Ramos (cell line): ENCODE measurements around the gene STARD3.

Experiments used
- in situ Hi-C: fragments of 300-500 bp; cut with MboI; formaldehyde crosslinking; loops from one replicate; pipeline ENCODE4 v1.14.3; 2022; ENCODE audit warnings: low sequenced_read_pairs; ENCODE audit not compliant: unreplicated experiment

STARD3 gene

DNA sequence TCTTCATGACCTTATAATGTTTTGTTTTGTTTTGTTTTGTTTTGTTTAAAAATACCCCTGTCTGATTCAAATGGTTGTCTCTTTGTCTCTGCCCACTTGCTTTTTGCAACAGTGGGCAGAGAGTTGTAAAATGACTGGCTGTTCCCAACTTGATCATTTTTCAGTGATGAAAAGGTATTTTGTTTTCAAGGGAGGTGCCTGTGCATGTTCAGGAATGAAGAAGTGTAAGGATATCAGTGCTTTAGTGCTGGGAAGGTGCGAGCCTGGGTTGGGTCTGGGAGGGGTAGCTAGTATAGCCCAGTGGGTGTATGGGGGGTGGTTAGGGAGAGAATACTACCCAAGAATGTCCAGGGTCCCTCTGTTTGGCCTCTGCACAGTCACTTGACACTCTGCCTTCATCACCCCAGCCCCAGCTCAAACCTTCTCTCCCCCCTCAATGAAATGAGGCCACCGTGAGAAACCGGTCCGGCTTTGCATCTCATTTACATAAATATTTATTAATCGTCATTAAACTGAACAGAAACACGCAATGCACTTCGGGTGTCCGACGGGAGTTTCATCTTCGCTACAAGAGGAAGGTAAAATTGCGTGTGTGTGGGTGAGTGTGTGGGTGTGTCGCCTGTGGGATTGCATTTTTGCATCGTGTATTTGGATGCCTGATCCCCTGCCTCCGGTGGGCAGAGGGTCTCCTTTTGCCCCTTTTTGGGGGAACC, 33.5 kb upstream of the STARD3 start:
- in situ Hi-C loops: no loop called here

DNA sequence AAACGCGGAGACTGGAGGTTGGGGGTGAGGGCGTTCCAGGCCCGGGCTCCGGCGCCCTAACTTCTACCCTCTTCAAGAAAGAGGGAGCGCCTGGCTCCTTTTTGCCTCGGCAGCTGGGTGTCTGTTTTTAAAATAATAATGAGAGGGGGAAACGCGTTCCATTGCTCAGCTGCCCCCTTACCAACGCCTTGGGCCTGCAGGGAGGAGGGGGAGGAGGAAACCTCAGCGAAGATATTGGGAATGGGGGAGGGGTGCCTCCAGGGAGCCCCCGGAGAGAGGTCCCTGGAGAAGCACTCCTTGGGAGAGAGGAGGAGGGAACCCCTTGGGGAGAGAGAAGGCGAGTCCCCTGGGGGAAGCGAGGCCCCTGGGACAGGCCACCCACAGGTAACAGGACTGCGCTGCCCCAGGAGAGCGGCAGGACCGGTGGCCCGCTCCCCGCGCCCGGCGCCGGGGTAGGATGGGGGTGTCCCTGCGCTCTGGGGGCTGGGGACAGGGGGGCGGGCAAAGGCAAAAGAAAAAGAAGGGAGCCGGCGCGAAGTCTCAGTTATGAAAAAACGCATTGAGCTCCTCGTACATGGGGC, 31.9 kb upstream of the STARD3 start:
- in situ Hi-C loops: no loop called here

DNA sequence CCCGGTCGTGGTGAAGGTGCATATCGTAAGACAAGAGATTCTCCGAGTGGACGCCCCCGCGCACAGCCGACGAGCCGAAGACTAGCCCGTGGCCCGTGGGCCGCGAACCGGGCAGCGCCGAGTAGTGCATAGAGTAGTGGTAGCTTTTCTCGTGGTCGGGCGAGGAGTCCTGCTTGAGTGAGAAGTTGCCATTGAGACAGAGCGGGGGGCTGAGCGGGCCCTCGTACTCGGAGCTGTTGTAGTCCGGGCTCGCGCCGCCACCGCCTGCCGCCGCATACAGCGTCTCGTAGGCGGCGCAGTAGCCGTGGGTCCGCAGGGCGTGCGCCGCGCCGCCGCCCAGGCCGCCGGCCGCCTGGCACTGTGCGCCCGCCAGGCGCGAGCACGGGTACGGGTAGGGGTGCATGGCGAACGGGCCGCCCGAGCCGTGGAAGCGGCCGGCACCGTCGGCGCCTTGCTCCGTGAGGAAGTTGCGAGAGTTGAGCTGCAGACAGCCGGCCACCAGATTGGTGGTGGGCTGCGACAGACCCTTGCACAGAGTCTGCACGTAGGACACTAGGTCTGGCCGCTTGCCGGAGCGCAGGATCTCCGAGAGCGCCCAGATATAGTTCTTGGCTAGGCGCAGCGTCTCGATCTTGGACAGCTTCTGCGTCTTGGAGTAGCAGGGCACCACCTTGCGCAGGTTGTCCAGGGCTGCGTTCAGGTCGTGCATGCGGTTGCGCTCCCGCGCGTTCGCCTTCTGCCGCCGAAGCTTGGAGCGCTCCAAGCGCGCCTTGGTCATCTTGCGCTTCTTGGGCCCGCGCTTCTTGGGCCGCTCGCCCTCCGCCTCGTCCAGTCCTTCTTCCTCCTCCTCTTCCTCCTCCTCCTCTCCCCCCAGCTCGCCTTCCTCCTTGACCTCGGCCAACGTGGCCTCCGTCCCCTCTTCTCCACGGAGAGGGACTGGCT, 31.2 kb upstream of the STARD3 start:
- in situ Hi-C loops: no loop called here

- in situ Hi-C loops: no loop called here
Observed at GRCh38 chr17:39606434-39607056, 30.4 kb upstream of the STARD3 start.

GRCh38 chr17:39607057-39607850, 29.7 kb upstream of the STARD3 start:
- in situ Hi-C loops: no loop called here

- in situ Hi-C loops: no loop called here
Observed at GRCh38 chr17:39607851-39608130, 29.2 kb upstream of the STARD3 start, which contains the start of gene NEUROD2. Gene NEUROD2, minus strand, starts transcription at chr17:39607920. Its CDS starts 1,321 bp downstream, at chr17:39606599.

GRCh38 chr17:39608142-39608981, 28.6 kb upstream of the STARD3 start:
- in situ Hi-C loops: no loop called here

GRCh38 chr17:39609416-39610025, 27.4 kb upstream of the STARD3 start:
- in situ Hi-C loops: no loop called here

- in situ Hi-C loops: no loop called here
Observed at GRCh38 chr17:39611401-39612112, 25.4 kb upstream of the STARD3 start.

GRCh38 chr17:39612291-39612894, 24.6 kb upstream of the STARD3 start:
- in situ Hi-C loops: no loop called here

DNA sequence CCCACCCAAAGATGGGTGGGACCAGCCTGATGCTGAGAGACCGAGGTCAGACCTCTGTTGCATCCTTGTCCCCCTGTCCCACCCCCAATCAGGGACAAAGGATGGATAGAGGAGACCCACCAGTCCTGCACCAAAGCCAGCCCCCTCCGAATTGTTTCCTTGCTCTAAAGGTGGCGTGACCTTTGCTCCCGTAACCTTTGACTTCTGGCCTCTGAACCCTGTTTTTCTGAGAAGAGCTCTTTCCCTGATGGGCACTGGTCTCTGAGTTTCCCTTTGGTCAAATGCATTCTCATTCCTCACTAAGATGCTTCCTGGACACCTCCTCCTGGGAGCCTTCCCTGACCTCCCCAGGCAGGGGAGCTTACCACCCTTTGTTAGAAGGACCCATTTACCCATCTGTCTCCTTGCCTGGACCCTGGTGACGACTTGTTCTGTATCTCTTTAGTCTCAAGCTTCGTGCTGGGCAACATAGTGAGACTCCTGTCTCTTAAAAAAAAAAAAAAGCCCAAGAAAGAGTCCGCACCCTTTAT, 23.9 kb upstream of the STARD3 start:
- in situ Hi-C loops: no loop called here

DNA sequence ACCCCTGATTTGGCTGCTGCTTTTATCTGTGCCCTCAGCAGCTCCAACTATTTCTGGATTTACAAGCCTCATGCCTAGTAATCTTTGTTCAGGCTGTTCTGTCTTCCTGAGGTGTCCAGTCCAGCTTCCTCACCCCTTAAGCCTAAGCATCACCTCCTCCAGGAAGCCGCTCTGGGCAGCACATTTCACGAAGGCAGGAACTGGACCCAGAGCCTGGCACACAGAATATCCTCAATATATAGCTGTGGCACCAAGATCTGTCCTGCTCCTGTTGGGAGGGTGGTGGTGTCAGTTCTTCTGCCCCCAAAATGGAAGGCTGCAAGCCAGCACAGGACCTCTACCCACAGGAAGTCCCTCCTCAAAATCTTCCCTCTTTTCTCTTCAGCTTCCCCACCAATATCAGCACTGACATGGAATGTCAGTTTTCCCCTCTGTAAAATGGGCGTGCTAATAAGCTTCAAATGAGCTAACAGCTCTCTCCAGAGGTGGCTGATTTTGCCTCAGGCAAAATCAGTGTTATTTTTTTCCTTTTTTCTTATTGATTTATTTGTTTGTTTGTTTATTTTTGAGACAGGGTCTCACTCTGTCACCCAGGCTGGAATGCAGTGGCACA, 22.3 kb upstream of the STARD3 start:
- in situ Hi-C loops: no loop called here

DNA sequence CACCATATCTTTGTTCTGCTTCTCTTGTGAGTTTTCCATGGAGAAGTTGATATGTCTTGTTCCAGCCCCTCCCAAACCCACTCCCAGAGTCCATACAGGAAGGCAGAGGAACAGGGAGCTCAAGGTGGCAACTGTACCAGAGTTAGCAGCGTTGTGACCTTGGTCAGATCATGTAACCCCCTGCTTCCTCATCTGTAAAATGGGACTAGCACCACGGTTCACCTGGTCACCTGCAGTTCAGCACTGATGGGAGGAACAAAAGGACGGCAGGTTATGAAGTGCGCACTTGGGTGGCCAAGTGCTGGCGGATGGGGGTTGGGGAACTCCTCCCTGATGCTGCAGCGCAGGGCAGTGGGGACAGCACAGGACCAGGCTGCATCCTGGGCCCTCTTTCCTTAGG, 21.5 kb upstream of the STARD3 start:
- in situ Hi-C loops: no loop called here

- in situ Hi-C loops: no loop called here
Observed at GRCh38 chr17:39617100-39617445, 19.9 kb upstream of the STARD3 start.

- in situ Hi-C loops: no loop called here
Observed at GRCh38 chr17:39617446-39618245, 19.3 kb upstream of the STARD3 start.

DNA sequence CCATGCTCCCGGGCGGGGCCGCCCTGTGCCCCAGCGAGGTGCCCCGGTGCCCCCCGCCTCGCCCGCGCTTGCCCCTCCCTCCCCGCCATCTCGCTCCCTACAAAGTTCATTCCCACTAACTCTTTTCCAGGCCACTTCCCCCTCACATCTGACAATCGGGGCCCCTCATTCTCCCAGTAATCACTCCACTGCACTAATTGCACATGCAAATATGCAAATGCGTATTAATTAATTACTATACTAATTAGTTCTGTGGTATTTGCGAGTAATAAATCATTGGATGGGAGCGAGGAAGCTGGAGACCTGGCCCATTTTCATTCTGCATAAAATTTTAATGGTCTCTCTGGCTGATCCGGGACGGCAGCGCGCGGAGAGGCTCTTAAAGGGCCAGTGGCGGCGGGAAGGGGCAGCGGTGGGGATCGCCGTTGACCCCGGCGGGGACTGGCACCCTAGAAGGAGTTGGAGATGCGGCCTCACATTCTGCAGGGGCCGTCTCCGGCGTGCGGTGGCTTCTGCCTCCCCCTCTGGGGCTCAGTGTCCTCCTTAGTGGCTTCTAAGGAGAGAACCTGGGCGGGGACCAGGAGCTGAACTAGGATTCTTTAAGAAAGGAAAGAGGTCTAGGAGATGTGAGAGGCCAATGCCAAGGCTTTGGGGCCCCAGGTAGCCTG, 18.6 kb upstream of the STARD3 start:
- in situ Hi-C loops: no loop called here
